Measurements from ENCODE around the gene NKX1-2. TPM values are rescaled to one million over a fixed set of nuclear protein-coding genes. Genes with fewer than 3 reads are reported as not detected.

NKX1-2 gene
- total RNA-seq, result not detected

DNA sequence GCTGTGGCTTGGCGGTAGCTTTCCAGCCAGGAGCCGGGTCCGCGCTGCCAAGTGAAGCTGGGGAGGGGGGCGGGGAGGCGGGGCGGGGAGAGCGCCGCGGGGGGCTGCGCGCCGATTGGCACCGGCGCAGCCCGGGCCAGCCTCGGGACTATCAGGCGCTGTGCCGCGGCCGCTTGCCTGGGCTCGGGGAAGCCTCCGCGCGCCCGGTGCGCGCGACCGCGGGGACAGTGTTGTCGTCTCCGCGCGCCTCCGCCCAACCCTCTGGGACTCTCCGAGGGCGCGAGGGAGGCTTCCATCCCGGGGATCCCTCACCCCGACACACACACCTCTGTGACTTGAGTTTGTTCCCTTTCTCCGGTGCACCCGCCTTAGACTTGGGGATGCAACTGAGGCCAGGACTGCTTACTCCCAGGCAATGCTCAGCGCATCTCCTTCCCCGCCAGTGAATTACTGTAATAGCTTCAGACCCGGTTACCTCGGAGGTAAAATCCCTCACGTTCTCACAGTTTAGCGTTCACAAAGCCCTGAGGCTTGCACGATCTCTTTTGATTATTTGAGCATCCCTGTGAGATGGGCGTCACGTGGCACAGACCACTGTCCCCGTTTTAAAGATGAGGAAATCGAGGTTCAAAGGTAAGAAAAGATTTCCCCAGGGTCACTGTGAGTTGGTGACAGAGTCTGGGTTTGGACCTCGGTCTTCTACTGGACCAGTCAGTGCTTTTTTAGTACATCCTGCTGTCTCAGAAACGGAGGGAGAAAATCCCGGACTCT, at the start of gene NKX1-2:
Gene NKX1-2 (minus strand): TSS at position 24 of the 771 bp plus-strand sequence. CDS start 92 bp downstream, outside the sequence.

DNA sequence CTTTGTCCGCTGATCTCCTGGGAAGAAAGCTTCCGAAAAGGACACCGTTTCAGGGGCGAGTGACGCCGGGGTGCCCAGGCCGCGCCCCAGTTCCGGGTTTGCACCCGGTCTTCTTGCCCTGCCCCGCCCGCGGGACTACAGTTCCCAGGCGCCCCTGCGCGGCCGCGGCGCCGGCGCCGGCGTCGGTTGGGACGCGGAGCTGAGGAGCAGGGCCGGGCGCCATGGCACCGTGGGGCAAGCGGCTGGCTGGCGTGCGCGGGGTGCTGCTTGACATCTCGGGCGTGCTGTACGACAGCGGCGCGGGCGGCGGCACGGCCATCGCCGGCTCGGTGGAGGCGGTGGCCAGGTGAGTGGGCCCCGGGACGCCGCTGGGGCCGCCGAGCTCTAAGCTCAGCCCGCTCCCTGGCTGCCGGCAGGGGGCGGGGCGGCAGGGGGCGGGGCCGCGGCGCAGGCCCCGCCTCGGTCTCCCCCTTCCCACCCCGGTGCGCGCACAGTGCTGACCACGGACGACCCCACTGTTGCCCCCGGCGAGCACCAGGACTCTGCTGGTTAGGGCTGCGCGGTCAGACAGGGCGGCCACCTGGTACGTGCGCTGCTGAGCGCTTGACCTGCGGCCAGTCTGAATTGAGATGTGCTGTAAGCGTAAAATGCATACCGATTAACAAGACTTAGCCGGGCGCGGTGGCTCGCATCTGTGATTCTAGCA, 12.0 kb upstream of the NKX1-2 start, which contains the start of gene LHPP:
Gene LHPP (plus strand): TSS at position 182 of the 706 bp plus-strand sequence. CDS start 40 bp downstream, at position 222.

GRCh38 chr10:124418726-124419501, 30.9 kb downstream of the NKX1-2 start, which contains the start of gene OAT:
OAT (minus strand) TSS chr10:124418923; CDS start chr10:124412171, 6,752 bp downstream.

Other genes starting within 250 kb of the NKX1-2 start
- gene OAT, start 31.1 kb downstream of the NKX1-2 start, total RNA-seq, result 102 TPM
- gene LHPP, start 11.8 kb upstream of the NKX1-2 start, total RNA-seq, result 18.2 TPM